GM18520 (cell line): Measurements from ENCODE around the gene EOLA2.
A peak's percentile ranks its signal among the peaks of the same experiment; 100 is the strongest.
"Not testable (repeated sequence)": the region's sequence is repeated elsewhere in the genome, so short reads cannot be mapped to it uniquely, and the experiment has no call there.

ENCODE experiments used
- ATAC-seq: cut with Tn5 transposase; IDR thresholded peaks from one replicate; pipeline ENCODE4 v1.9.1; 2021; ENCODE audit not compliant: unreplicated experiment

EOLA2 gene

GRCh38 chrX:149938427-149938880 is at the start of gene EOLA2:
TSS of gene EOLA2 (minus strand) at chrX:149938491. CDS start at chrX:149933874, 4,617 bp downstream.
- ATAC-seq: peak; percentile 79

GRCh38 chrX:149987613-149988012 is 49.3 kb upstream of the EOLA2 start:
- ATAC-seq: peak; percentile 48

GRCh38 chrX:149984411-149984810 is 46.1 kb upstream of the EOLA2 start:
- ATAC-seq: no peak

- no peak for ATAC-seq
Observed at GRCh38 chrX:149982310-149982709, 44.0 kb upstream of the EOLA2 start.

- ATAC-seq: no peak
Observed at GRCh38 chrX:149979126-149979644, 40.9 kb upstream of the EOLA2 start.

GRCh38 chrX:149962859-149963757 is 24.8 kb upstream of the EOLA2 start:
- ATAC-seq: no peak

GRCh38 chrX:149962010-149962409 is 23.7 kb upstream of the EOLA2 start:
- ATAC-seq: no peak

GRCh38 chrX:149961572-149961971 is 23.3 kb upstream of the EOLA2 start:
- no peak for ATAC-seq

- ATAC-seq: no peak
Observed at GRCh38 chrX:149950681-149951080, 12.4 kb upstream of the EOLA2 start.

- ATAC-seq: no peak
Observed at GRCh38 chrX:149949743-149950436, 11.6 kb upstream of the EOLA2 start.

GRCh38 chrX:149948016-149948415 is 9.7 kb upstream of the EOLA2 start:
- ATAC-seq: no peak

GRCh38 chrX:149946932-149947331 is 8.6 kb upstream of the EOLA2 start:
- ATAC-seq: not testable (repeated sequence)

- not testable (repeated sequence) for ATAC-seq
Observed at GRCh38 chrX:149945820-149946219, 7.5 kb upstream of the EOLA2 start.

GRCh38 chrX:149945087-149945670 is 6.9 kb upstream of the EOLA2 start:
- not testable (repeated sequence) for ATAC-seq

GRCh38 chrX:149940674-149941024 is 2.4 kb upstream of the EOLA2 start:
- not testable (repeated sequence) for ATAC-seq

- peak; percentile 23 for ATAC-seq
Observed at GRCh38 chrX:149939905-149940673, 1.8 kb upstream of the EOLA2 start.

- no peak for ATAC-seq
Observed at GRCh38 chrX:149939655-149939904, 1.3 kb upstream of the EOLA2 start.

GRCh38 chrX:149938881-149939654 is 777 bp upstream of the EOLA2 start:
- no peak for ATAC-seq

GRCh38 chrX:149937871-149938426 is 342 bp downstream of the EOLA2 start:
- no peak for ATAC-seq

- ATAC-seq: not testable (repeated sequence)
Observed at GRCh38 chrX:149937328-149937727, 963 bp downstream of the EOLA2 start.
